WTC11 (cell line): ENCODE results near the gene CNKSR3. TPM values are rescaled to one million over a fixed set of nuclear protein-coding genes. Genes with fewer than 3 reads are reported as not detected.

Source experiments
- ATAC-seq: fragments of 200-7000 bp; cut with Tn5 transposase; 2 replicates; pipeline ENCODE4 v1.10.0; 2021; ENCODE audit warnings: mild to moderate bottlenecking, moderate library complexity
- CTCF ChIA-PET: fragments of 300-600 bp; sonication (Branson Sonifier 250); formaldehyde crosslinking; loops from one replicate; lab custom pipeline; 2021; ENCODE audit warnings: antibody characterized with exemption; lab: Charles Lee
- POLR2A ChIA-PET: fragments of 350-600 bp; sonication (Branson Sonifier 250); formaldehyde crosslinking; loops from one replicate; lab custom pipeline; 2021; ENCODE audit warnings: antibody characterized with exemption; lab: Charles Lee
- DNase-seq: peaks from one replicate; pipeline ENCODE4 v3.0.0; 2021; ENCODE audit warnings: low spot score
- H3K27ac Mint-ChIP-seq: 2 replicates; pipeline ENCODE4 v1.8.0; 2021; ENCODE audit warnings: mixed read lengths
- H3K27me3 Mint-ChIP-seq: 2 replicates; pipeline ENCODE4 v1.8.0; 2021; ENCODE audit warnings: low read depth, mild to moderate bottlenecking, moderate library complexity, mixed read lengths
- H3K36me3 Mint-ChIP-seq: 2 replicates; pipeline ENCODE4 v1.8.0; 2021; ENCODE audit warnings: mixed read lengths
- H3K4me1 Mint-ChIP-seq: 2 replicates; pipeline ENCODE4 v1.8.0; 2022; ENCODE audit warnings: mixed read lengths
- H3K4me3 Mint-ChIP-seq: 2 replicates; pipeline ENCODE4 v1.8.0; 2021; ENCODE audit warnings: mild to moderate bottlenecking, moderate library complexity, mixed read lengths
- H3K9me3 Mint-ChIP-seq: 2 replicates; pipeline ENCODE4 v1.8.0; 2021; ENCODE audit warnings: mixed read lengths
- AFF4 ChIP-seq: sonication (generic); formaldehyde crosslinking; IDR thresholded peaks from 2 replicates; pipeline ENCODE4 v1.8.1; 2023; ENCODE audit warnings: mild to moderate bottlenecking, missing genetic modification reagents, borderline replicate concordance
- E2F4 ChIP-seq: sonication (generic); formaldehyde crosslinking; IDR thresholded peaks from 2 replicates; pipeline ENCODE4 v1.8.1; 2022; ENCODE audit warnings: low read depth, mild to moderate bottlenecking, moderate library complexity, missing genetic modification reagents, borderline replicate concordance
- FOXJ3 ChIP-seq: sonication (generic); formaldehyde crosslinking; IDR thresholded peaks from 2 replicates; pipeline ENCODE4 v1.9.0; 2021; ENCODE audit warnings: missing genetic modification reagents, mild to moderate bottlenecking, borderline replicate concordance
- FOXK1 ChIP-seq: sonication (generic); formaldehyde crosslinking; IDR thresholded peaks from 2 replicates; pipeline ENCODE4 v1.8.0; 2022; ENCODE audit warnings: mild to moderate bottlenecking, moderate library complexity, missing genetic modification reagents
- GABPB1 ChIP-seq: sonication (generic); formaldehyde crosslinking; IDR thresholded peaks from 2 replicates; pipeline ENCODE4 v1.8.1; 2023; ENCODE audit warnings: mild to moderate bottlenecking, missing genetic modification reagents
- HMGA2 ChIP-seq: fragments of 250-450 bp; sonication (Bioruptor Pico); IDR thresholded peaks from 2 replicates; pipeline ENCODE4 v1.4.0; 2021; ENCODE audit warnings: mild to moderate bottlenecking, moderate library complexity
- KAT7 ChIP-seq: sonication (generic); formaldehyde crosslinking; IDR thresholded peaks from 2 replicates; pipeline ENCODE4 v1.8.1; 2023; ENCODE audit warnings: missing genetic modification reagents, mild to moderate bottlenecking, borderline replicate concordance
- NFYB ChIP-seq: sonication (generic); formaldehyde crosslinking; conservative IDR thresholded peaks from 2 replicates; pipeline ENCODE4 v1.8.0; 2022; ENCODE audit warnings: low read depth, missing genetic modification reagents
- NR1H2 ChIP-seq: sonication (generic); formaldehyde crosslinking; IDR thresholded peaks from 2 replicates; pipeline ENCODE4 v1.9.0; 2021; ENCODE audit warnings: mild to moderate bottlenecking, moderate library complexity, missing genetic modification reagents
- ZBTB21 ChIP-seq: sonication (generic); formaldehyde crosslinking; IDR thresholded peaks from 2 replicates; pipeline ENCODE4 v1.8.1; 2023; ENCODE audit warnings: mild to moderate bottlenecking, missing genetic modification reagents, borderline replicate concordance
- ZNF232 ChIP-seq: sonication (generic); formaldehyde crosslinking; IDR thresholded peaks from 2 replicates; pipeline ENCODE4 v1.8.0; 2022; ENCODE audit warnings: mild to moderate bottlenecking, missing genetic modification reagents
- ZNF263 ChIP-seq: sonication (generic); formaldehyde crosslinking; IDR thresholded peaks from 2 replicates; pipeline ENCODE4 v1.8.1; 2022; ENCODE audit warnings: low read depth, mild to moderate bottlenecking, moderate library complexity, missing genetic modification reagents
- ZNF512 ChIP-seq: sonication (generic); formaldehyde crosslinking; IDR thresholded peaks from 2 replicates; pipeline ENCODE4 v1.8.1; 2022; ENCODE audit warnings: missing genetic modification reagents, borderline replicate concordance
- ZNF532 ChIP-seq: fragments of 250-450 bp; sonication (Bioruptor Pico); IDR thresholded peaks from 2 replicates; pipeline ENCODE4 v1.9.0; 2021; ENCODE audit warnings: mild to moderate bottlenecking, borderline replicate concordance
- total RNA-seq: library from RNA; stranded (reverse); gene quantifications from 3 replicates; pipeline ENCODE4 v1.2.3, GENCODE V29; 2021

The CNKSR3 gene
- total RNA-seq, 1 experiment from 2014 or later, result 5.7 TPM

- CTCF ChIA-PET, result interaction anchor here (2.5 kb wide), 1 partner anchor 40 kb away, joined by 10 read pairs; no protein-coding TSS in a partner anchor
- H3K27me3 Mint-ChIP-seq, result no peaks in the 10 kb centered on the region
- no peaks in the 10 kb centered on the region for H3K9me3 Mint-ChIP-seq
- DNase-seq, result no peak
- POLR2A ChIA-PET, result interaction anchor here (0.5 kb wide), 1 partner anchor 168 kb away, joined by 3 read pairs; no protein-coding TSS in a partner anchor
- no peak for ATAC-seq
- TF ChIP-seq GABPB1, result peak; percentile 81
- no peak for TF ChIP-seq HMGA2 (CRISPR knock-in tag)
- no peaks in the 10 kb centered on the region for H3K36me3 Mint-ChIP-seq
- no peak overlapping the region for H3K4me3 Mint-ChIP-seq
- H3K27ac Mint-ChIP-seq, result peak overlapping the region; percentile 19; the same call in 1 of the 2 replicates
- peaks cover 31% of the 10 kb centered on the region for H3K4me1 Mint-ChIP-seq
Measured at GRCh38 chr6:154460306-154461071, 50.0 kb downstream of the CNKSR3 start.

- no peaks in the 10 kb centered on the region for H3K36me3 Mint-ChIP-seq
- H3K4me3 Mint-ChIP-seq, result no peak overlapping the region
- no peak for ATAC-seq
- TF ChIP-seq E2F4 (CRISPR knock-in tag), result no peak
- no peak for TF ChIP-seq NR1H2 (CRISPR knock-in tag)
- TF ChIP-seq FOXK1 (CRISPR knock-in tag), result no peak
- no peak for TF ChIP-seq ZNF532 (CRISPR knock-in tag)
- TF ChIP-seq KAT7 (CRISPR knock-in tag), result no peak
- no peak for TF ChIP-seq ZNF232 (CRISPR knock-in tag)
- no peak for TF ChIP-seq FOXJ3 (CRISPR knock-in tag)
- TF ChIP-seq NFYB (CRISPR knock-in tag), result no peak
- no peak for TF ChIP-seq ZBTB21
- no peak for TF ChIP-seq ZNF263 (CRISPR knock-in tag)
- TF ChIP-seq ZNF512 (CRISPR knock-in tag), result no peak
- TF ChIP-seq AFF4, result no peak
- no peak for TF ChIP-seq GABPB1
- H3K4me1 Mint-ChIP-seq, result peaks cover 31% of the 10 kb centered on the region
- 0 out of 2 replicates have a peak overlapping the region, but pooled peaks have one; percentile 4 for H3K27ac Mint-ChIP-seq
- no peak for DNase-seq
- POLR2A ChIA-PET, result interaction anchor here (0.6 kb wide), 1 partner anchor 182 kb away, joined by 3 read pairs; no protein-coding TSS in a partner anchor
- no peaks in the 10 kb centered on the region for H3K9me3 Mint-ChIP-seq
- H3K27me3 Mint-ChIP-seq, result no peaks in the 10 kb centered on the region
- CTCF ChIA-PET, result interaction anchor here (2.5 kb wide), 1 partner anchor 41 kb away, joined by 10 read pairs; no protein-coding TSS in a partner anchor
Measured at GRCh38 chr6:154459513-154459912, 51.0 kb downstream of the CNKSR3 start.
